GM18520 (cell line): ENCODE results near the gene CERS6.

Experiments
- ATAC-seq: cut with Tn5 transposase; IDR thresholded peaks from one replicate; pipeline ENCODE4 v1.9.1; 2021; ENCODE audit not compliant: unreplicated experiment

Gene CERS6

GRCh38 chr2:168565112-168565511 is 109.0 kb downstream of the CERS6 start:
- ATAC-seq: no peak

- ATAC-seq: no peak
Observed at GRCh38 chr2:168565512-168565911, 109.4 kb downstream of the CERS6 start.

- no peak for ATAC-seq
Observed at GRCh38 chr2:168566974-168567665, 111.0 kb downstream of the CERS6 start.

GRCh38 chr2:168567836-168568235 is 111.8 kb downstream of the CERS6 start:
- no peak for ATAC-seq

GRCh38 chr2:168568476-168569267 is 112.6 kb downstream of the CERS6 start:
- no peak for ATAC-seq

GRCh38 chr2:168571061-168571460 is 115.0 kb downstream of the CERS6 start:
- no peak for ATAC-seq

GRCh38 chr2:168573128-168573903 is 117.2 kb downstream of the CERS6 start:
- ATAC-seq: no peak

GRCh38 chr2:168574856-168575630 is 119.0 kb downstream of the CERS6 start:
- ATAC-seq: no peak

- no peak for ATAC-seq
Observed at GRCh38 chr2:168577885-168578284, 121.8 kb downstream of the CERS6 start.

- peak; percentile 45 for ATAC-seq
Observed at GRCh38 chr2:168583064-168583709, 127.1 kb downstream of the CERS6 start.

- no peak for ATAC-seq
Observed at GRCh38 chr2:168583710-168584521, 127.8 kb downstream of the CERS6 start.

- no peak for ATAC-seq
Observed at GRCh38 chr2:168584911-168585310, 128.8 kb downstream of the CERS6 start.

- ATAC-seq: no peak
Observed at GRCh38 chr2:168585700-168586099, 129.6 kb downstream of the CERS6 start.

- ATAC-seq: no peak
Observed at GRCh38 chr2:168587307-168587706, 131.2 kb downstream of the CERS6 start.

GRCh38 chr2:168589236-168590211 is 133.5 kb downstream of the CERS6 start:
- ATAC-seq: no peak

GRCh38 chr2:168592181-168592831 is 136.2 kb downstream of the CERS6 start:
- ATAC-seq: no peak

- ATAC-seq: peak; percentile 47
Observed at GRCh38 chr2:168593713-168594112, 137.6 kb downstream of the CERS6 start.

- peak; percentile 55 for ATAC-seq
Observed at GRCh38 chr2:168594778-168595177, 138.7 kb downstream of the CERS6 start.
